H54 (cell line): ENCODE results near the gene ADAMTS12.

Source experiments
- DNase-seq: peaks from one replicate; pipeline ENCODE4 v3.0.0; 2011; ENCODE audit warnings: low spot score, mixed read lengths; ENCODE audit not compliant: insufficient read length
- FAIRE-seq: peaks from 3 replicates; lab custom pipeline; 2011; peaks lifted over from hg19 to GRCh38; lab: Jason Lieb, UNC
- POLR2A ChIP-seq: IDR thresholded peaks from 2 replicates; pipeline ENCODE4 v1.6.1; 2011; ENCODE audit warnings: low read depth, mild to moderate bottlenecking, low read length

Gene ADAMTS12

GRCh38 chr5:33795496-33795895 lies 96.3 kb downstream of the ADAMTS12 start:
- TF ChIP-seq POLR2A = no peak
- FAIRE-seq (no peak), DNase-seq (no peak)

- no peak for DNase-seq
- FAIRE-seq = peak; percentile 68
- no peak for TF ChIP-seq POLR2A
Observed at GRCh38 chr5:33794550-33795181, 97.1 kb downstream of the ADAMTS12 start.

- TF ChIP-seq POLR2A = no peak
- DNase-seq (no peak), FAIRE-seq (no peak)
Observed at GRCh38 chr5:33793836-33794549, 97.8 kb downstream of the ADAMTS12 start.

- TF ChIP-seq POLR2A = no peak
- DNase-seq (no peak), FAIRE-seq (no peak)
Observed at GRCh38 chr5:33793276-33793675, 98.5 kb downstream of the ADAMTS12 start.

- no peak for FAIRE-seq
- no peak for TF ChIP-seq POLR2A
- no peak for DNase-seq
Observed at GRCh38 chr5:33792559-33792958, 99.2 kb downstream of the ADAMTS12 start.

GRCh38 chr5:33789567-33789957 lies 102.2 kb downstream of the ADAMTS12 start:
- no peak for FAIRE-seq
- no peak for TF ChIP-seq POLR2A
- no peak for DNase-seq

GRCh38 chr5:33788922-33789566 lies 102.7 kb downstream of the ADAMTS12 start:
- TF ChIP-seq POLR2A = no peak
- DNase-seq = peak; percentile 61
- FAIRE-seq = peak; percentile 99

GRCh38 chr5:33785571-33785970 lies 106.2 kb downstream of the ADAMTS12 start:
- FAIRE-seq (no peak), DNase-seq (no peak)
- TF ChIP-seq POLR2A = no peak

GRCh38 chr5:33781286-33781685 lies 110.5 kb downstream of the ADAMTS12 start:
- FAIRE-seq = peak; percentile 97
- no peak for DNase-seq
- TF ChIP-seq POLR2A = no peak

GRCh38 chr5:33776151-33776660 lies 115.6 kb downstream of the ADAMTS12 start:
- DNase-seq = no peak
- no peak for TF ChIP-seq POLR2A
- peak; percentile 67 for FAIRE-seq

- DNase-seq (no peak), FAIRE-seq (peak; percentile 61)
- TF ChIP-seq POLR2A = no peak
Observed at GRCh38 chr5:33774341-33774740, 117.4 kb downstream of the ADAMTS12 start.

- peak; percentile 93 for FAIRE-seq
- no peak for DNase-seq
- TF ChIP-seq POLR2A = no peak
Observed at GRCh38 chr5:33772380-33772897, 119.4 kb downstream of the ADAMTS12 start.

- no peak for TF ChIP-seq POLR2A
- FAIRE-seq (no peak), DNase-seq (no peak)
Observed at GRCh38 chr5:33769968-33770367, 121.8 kb downstream of the ADAMTS12 start.

- DNase-seq (no peak), FAIRE-seq (no peak)
- TF ChIP-seq POLR2A = no peak
Observed at GRCh38 chr5:33769196-33769595, 122.6 kb downstream of the ADAMTS12 start.
